Measurements from ENCODE around the gene SMAD9. TPM values are rescaled to one million over a fixed set of nuclear protein-coding genes. Genes with fewer than 3 reads are reported as not detected.

The SMAD9 gene
- total RNA-seq, 6 experiments from 2014 or later = 0.80 to 1.5 (median 1.3) TPM

- ATAC-seq (no peak), DNase-seq (no peak)
- H3K36me3 ChIP-seq = no peaks in the 10 kb centered on the region
- TF ChIP-seq CTCF (IDR thresholded peaks at IDR 0.05) (no peak), POLR2A (IDR thresholded peaks at IDR 0.05) (no peak)
- intact Hi-C loops (cut with DNase I) = no loop called here
- no peaks in the 10 kb centered on the region for H3K4me1 ChIP-seq
- H3K27me3 ChIP-seq = no peaks in the 10 kb centered on the region
- no peak overlapping the region for H3K4me3 ChIP-seq
- H3K9me3 ChIP-seq = no peaks in the 10 kb centered on the region
- no peak overlapping the region for H3K27ac ChIP-seq
These were observed 22.9 kb downstream of the SMAD9 start for GRCh38 chr13:36897054-36897616.

- no peaks in the 10 kb centered on the region for H3K36me3 ChIP-seq
- H3K9me3 ChIP-seq = no peaks in the 10 kb centered on the region
- H3K4me3 ChIP-seq = no peak overlapping the region
- intact Hi-C loops (cut with DNase I) = no loop called here
- no peak overlapping the region for H3K27ac ChIP-seq
- WGBS (ENCODE audit: insufficient coverage, low coverage, low lambda C conversion rate, missing lambda C conversion rate) = 51% methylated on average over 2 of the region's 2 CpGs
- TF ChIP-seq POLR2A (IDR thresholded peaks at IDR 0.05) (no peak), CTCF (IDR thresholded peaks at IDR 0.05) (no peak)
- H3K4me1 ChIP-seq = no peaks in the 10 kb centered on the region
- ATAC-seq (no peak), DNase-seq (no peak)
- H3K27me3 ChIP-seq = no peaks in the 10 kb centered on the region
These were observed 28.3 kb downstream of the SMAD9 start for GRCh38 chr13:36891752-36892151.

GRCh38 chr13:36888645-36889044, 31.4 kb downstream of the SMAD9 start:
- TF ChIP-seq CTCF (IDR thresholded peaks at IDR 0.05) (no peak), POLR2A (IDR thresholded peaks at IDR 0.05) (no peak)
- no peak for DNase-seq
- intact Hi-C loops (cut with DNase I) = no loop called here
- H3K27me3 ChIP-seq = no peaks in the 10 kb centered on the region
- H3K36me3 ChIP-seq = no peaks in the 10 kb centered on the region
- H3K4me3 ChIP-seq = no peak overlapping the region
- no peaks in the 10 kb centered on the region for H3K4me1 ChIP-seq
- H3K9me3 ChIP-seq = no peaks in the 10 kb centered on the region
- no peak overlapping the region for H3K27ac ChIP-seq
- ATAC-seq = no peak
- 46% methylated on average over 3 of the region's 3 CpGs for WGBS (ENCODE audit: insufficient coverage, low coverage, low lambda C conversion rate, missing lambda C conversion rate)

- intact Hi-C loops (cut with DNase I) = no loop called here
- H3K4me1 ChIP-seq = no peaks in the 10 kb centered on the region
- 28% methylated on average over 7 of the region's 9 CpGs for WGBS (ENCODE audit: insufficient coverage, low coverage, low lambda C conversion rate, missing lambda C conversion rate)
- no peak overlapping the region for H3K4me3 ChIP-seq
- no peaks in the 10 kb centered on the region for H3K9me3 ChIP-seq
- no peaks in the 10 kb centered on the region for H3K36me3 ChIP-seq
- H3K27ac ChIP-seq = no peak overlapping the region
- ATAC-seq (no peak), DNase-seq (no peak)
- H3K27me3 ChIP-seq = no peaks in the 10 kb centered on the region
- TF ChIP-seq POLR2A (IDR thresholded peaks at IDR 0.05) (no peak), CTCF (IDR thresholded peaks at IDR 0.05) (no peak)
These were observed 32.1 kb downstream of the SMAD9 start for GRCh38 chr13:36887758-36888521.

Measured in right lobe of liver (tissue), 6 donors.